GM20000 (cell line): ENCODE data around the gene FAM193A.
"Not testable (repeated sequence)": the region's sequence is repeated elsewhere in the genome, so short reads cannot be mapped to it uniquely, and the experiment has no call there.

ENCODE experiments used
- DNase-seq: peaks from one replicate; pipeline ENCODE4 v3.0.0; 2012; ENCODE audit warnings: low spot score
- TF ChIP-seq, protein P1 (sequence below): IDR thresholded peaks from 2 replicates; pipeline ENCODE4 v1.5.1; 2012; ENCODE audit warnings: mild to moderate bottlenecking, control low read depth; ENCODE audit errors: extremely low read depth, missing control alignments

FAM193A gene

GRCh38 chr4:2636331-2636730, 99.9 kb downstream of the FAM193A start:
- DNase-seq, result no peak
- TF ChIP-seq, protein P1, sequence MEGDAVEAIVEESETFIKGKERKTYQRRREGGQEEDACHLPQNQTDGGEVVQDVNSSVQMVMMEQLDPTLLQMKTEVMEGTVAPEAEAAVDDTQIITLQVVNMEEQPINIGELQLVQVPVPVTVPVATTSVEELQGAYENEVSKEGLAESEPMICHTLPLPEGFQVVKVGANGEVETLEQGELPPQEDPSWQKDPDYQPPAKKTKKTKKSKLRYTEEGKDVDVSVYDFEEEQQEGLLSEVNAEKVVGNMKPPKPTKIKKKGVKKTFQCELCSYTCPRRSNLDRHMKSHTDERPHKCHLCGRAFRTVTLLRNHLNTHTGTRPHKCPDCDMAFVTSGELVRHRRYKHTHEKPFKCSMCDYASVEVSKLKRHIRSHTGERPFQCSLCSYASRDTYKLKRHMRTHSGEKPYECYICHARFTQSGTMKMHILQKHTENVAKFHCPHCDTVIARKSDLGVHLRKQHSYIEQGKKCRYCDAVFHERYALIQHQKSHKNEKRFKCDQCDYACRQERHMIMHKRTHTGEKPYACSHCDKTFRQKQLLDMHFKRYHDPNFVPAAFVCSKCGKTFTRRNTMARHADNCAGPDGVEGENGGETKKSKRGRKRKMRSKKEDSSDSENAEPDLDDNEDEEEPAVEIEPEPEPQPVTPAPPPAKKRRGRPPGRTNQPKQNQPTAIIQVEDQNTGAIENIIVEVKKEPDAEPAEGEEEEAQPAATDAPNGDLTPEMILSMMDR, result no peak

GRCh38 chr4:2636994-2637393, 100.5 kb downstream of the FAM193A start:
- not testable (repeated sequence) for DNase-seq

DNA sequence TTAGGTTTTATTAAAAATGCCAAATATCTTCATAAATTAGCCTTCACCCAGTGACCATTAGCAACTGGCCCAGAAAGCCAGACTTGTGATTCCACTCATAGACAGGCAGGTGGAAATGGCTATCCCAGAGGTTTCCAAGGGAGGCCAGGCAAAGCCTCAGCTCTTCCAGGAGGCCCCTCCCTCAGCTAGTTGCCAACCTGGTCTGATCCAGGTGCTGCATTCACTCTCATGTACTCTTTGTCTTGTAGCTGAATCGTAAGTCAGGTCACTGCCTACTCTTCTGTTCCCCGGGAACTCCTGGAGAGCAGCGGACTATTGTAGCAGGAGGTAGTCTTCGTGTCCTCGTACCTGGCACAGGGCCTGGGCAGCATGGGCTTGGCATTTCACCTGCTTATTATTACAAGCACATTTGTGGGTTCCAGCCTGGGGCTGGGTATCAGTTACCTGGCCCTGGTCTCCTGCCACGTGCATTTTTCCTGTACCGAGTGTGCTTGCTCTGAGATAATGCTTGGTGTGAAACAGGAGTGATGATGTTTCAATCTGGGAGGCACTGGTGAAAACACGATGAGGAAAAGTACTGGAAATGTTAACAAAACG, 101.6 kb downstream of the FAM193A start:
- TF ChIP-seq, protein P1, result no peak
- DNase-seq, result no peak

- TF ChIP-seq, protein P1, result no peak
- no peak for DNase-seq
Measured at GRCh38 chr4:2638730-2639129, 102.3 kb downstream of the FAM193A start.

DNA sequence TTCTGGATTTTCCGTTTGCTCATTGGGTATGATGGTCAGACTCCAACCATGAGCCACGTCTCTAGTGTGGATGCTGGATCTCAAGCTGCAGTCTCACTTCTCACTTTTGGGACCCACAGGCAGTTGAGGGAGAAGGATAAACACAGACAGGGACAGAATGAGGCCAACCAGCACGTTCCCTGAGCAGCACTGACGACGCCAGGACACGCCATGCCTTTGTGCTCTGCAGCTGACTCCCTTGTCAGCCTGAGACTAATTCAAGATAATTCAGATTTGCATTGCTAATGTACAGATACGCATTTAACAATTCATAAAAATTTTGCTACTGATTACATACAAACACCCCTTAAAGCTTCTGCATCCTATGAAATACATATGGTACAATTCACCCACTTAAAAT, 106.5 kb downstream of the FAM193A start:
- DNase-seq, result no peak
- TF ChIP-seq, protein P1, result no peak

- DNase-seq, result no peak
- TF ChIP-seq, protein P1, result no peak
Measured at GRCh38 chr4:2643555-2643954, 107.1 kb downstream of the FAM193A start.

DNA sequence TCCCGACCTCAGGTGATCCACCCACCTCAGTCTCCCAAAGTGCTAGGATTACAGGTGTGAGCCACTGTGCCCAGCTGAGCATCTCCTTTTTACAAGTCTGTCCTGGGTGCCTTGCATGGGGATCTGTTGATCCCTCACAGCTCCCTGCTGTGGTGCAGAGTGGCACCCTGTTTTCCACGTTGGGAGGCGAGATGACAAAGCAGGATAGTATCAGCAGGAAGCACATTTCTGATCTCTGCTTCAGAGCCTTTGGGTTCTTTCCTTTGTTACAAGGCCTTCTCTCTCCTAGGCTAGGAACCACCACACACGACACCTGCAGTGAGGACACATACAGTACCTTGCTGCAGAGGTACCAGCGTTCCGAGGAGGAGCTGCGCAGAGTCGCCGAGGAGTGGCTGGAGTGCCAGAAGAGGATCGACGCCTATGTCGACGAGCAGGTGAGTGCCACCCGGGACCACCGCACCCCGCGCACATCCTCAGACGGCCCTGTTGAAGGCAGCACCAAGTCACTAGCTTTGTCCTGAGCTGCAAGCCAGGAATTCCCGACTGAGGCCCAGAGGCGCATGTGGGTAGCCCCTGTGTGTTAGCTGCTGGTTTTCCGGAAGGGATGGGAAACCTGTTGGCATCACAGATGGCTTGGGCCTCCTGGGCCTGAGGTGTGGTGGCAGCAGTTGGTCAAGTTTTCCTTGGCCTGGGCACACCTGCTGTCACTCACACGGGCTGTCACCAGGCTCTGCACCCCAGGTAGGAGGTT, 110.1 kb downstream of the FAM193A start:
- TF ChIP-seq, protein P1, result no peak
- DNase-seq, result no peak
